HepG2 (cell line): Measurements from ENCODE around the gene VSTM5. TPM values are rescaled to one million over a fixed set of nuclear protein-coding genes. Genes with fewer than 3 reads are reported as not detected.

Experiments used
- BORCS8-MEF2B ChIP-seq: sonication (generic); formaldehyde crosslinking; IDR thresholded peaks from 2 replicates; pipeline ENCODE4 v1.8.0; 2022; ENCODE audit warnings: mild to moderate bottlenecking, missing genetic modification reagents
- FOXP1 ChIP-seq, 2 experiments: fragments of 450-650 bp in 1 of 2; IDR thresholded peaks; 2 replicates each; pipeline ENCODE4 v1.6.1; 2017 to 2018; ENCODE audit warnings: antibody characterized with exemption in 1 of 2
- HNF4A ChIP-seq: sonication (generic); formaldehyde crosslinking; IDR thresholded peaks from 2 replicates; pipeline ENCODE4 v1.4.0; 2020; ENCODE audit warnings: missing genetic modification reagents
- HNF4G ChIP-seq, 2 experiments: sonication (generic) in 1 of 2; formaldehyde crosslinking in 1 of 2; IDR thresholded peaks; 2 replicates each; pipeline versions ENCODE4 v1.4.0 to v1.6.1; 2011 to 2020; ENCODE audit warnings: borderline replicate concordance in 2 of 2, low read depth in 2 of 2, mild to moderate bottlenecking in 2 of 2, low read length in 1 of 2, missing genetic modification reagents in 1 of 2, moderate library complexity in 1 of 2
- JARID2 ChIP-seq: sonication (generic); formaldehyde crosslinking; IDR thresholded peaks from 2 replicates; pipeline ENCODE4 v1.8.1; 2023; ENCODE audit warnings: missing genetic modification reagents, inconsistent platforms; ENCODE audit not compliant: insufficient replicate concordance
- KDM6A ChIP-seq: IDR thresholded peaks from 2 replicates; pipeline ENCODE4 v1.6.1; 2016; ENCODE audit warnings: low read depth
- MED1 ChIP-seq: sonication (generic); formaldehyde crosslinking; IDR thresholded peaks from 2 replicates; pipeline ENCODE4 v1.4.0; 2020; ENCODE audit warnings: missing genetic modification reagents
- MXI1 ChIP-seq: IDR thresholded peaks from 3 replicates; pipeline ENCODE4 v1.6.1; 2012; ENCODE audit warnings: low read depth, low read length, inconsistent platforms, borderline replicate concordance
- SIX4 ChIP-seq: sonication (generic); formaldehyde crosslinking; IDR thresholded peaks from 2 replicates; pipeline ENCODE4 v1.4.0; 2020; ENCODE audit warnings: missing genetic modification reagents
- SOX13 ChIP-seq, 3 experiments: fragments of 450-650 bp in 1 of 3; sonication (generic) in 1 of 3; formaldehyde crosslinking in 1 of 3; IDR thresholded peaks in 2 of 3; conservative IDR thresholded peaks in 1 of 3; 2 replicates each; pipeline versions ENCODE4 v1.5.0 to v1.6.1; 2016 to 2020; ENCODE audit warnings: antibody characterized with exemption in 1 of 3, mild to moderate bottlenecking in 1 of 3, missing compliant biosample characterization in 1 of 3, missing genetic modification reagents in 1 of 3, moderate library complexity in 1 of 3
- STAT5B ChIP-seq: sonication (generic); formaldehyde crosslinking; IDR thresholded peaks from 2 replicates; pipeline ENCODE4 v1.4.0; 2020; ENCODE audit warnings: missing genetic modification reagents
- SYNCRIP ChIP-seq: fragments of 200-400 bp; formaldehyde crosslinking; IDR thresholded peaks from 2 replicates; pipeline ENCODE4 v1.6.1; 2018; ENCODE audit warnings: mild to moderate bottlenecking, low read depth, low read length; ENCODE audit not compliant: insufficient read depth
- TAF1 ChIP-seq: sonication (generic); formaldehyde crosslinking; IDR thresholded peaks from 2 replicates; pipeline ENCODE4 v1.4.0; 2020; ENCODE audit warnings: missing genetic modification reagents
- TEAD3 ChIP-seq: optimal IDR thresholded peaks from 2 replicates; pipeline ENCODE3; 2016; ENCODE audit warnings: borderline replicate concordance
- THYN1 ChIP-seq: sonication (generic); formaldehyde crosslinking; IDR thresholded peaks from 2 replicates; pipeline ENCODE4 v1.8.1; 2023; ENCODE audit warnings: low read depth, mild to moderate bottlenecking, moderate library complexity, missing genetic modification reagents, borderline replicate concordance
- ZMYM4 ChIP-seq: sonication (generic); formaldehyde crosslinking; IDR thresholded peaks from 2 replicates; pipeline ENCODE4 v1.8.1; 2023; ENCODE audit warnings: mild to moderate bottlenecking, missing genetic modification reagents
- polyA plus RNA-seq, 8 experiments: library from polyadenylated mRNA; depleted of rRNA in 3 of 8; stranded (reverse) in 7 of 8; unstranded in 1 of 8; fragments of >200 nt; fragmentation: Illumina TruSeq in 4 of 8; extraction: Trizol in 4 of 8; gene quantifications; 2 replicates each; pipeline versions ENCODE4 v1.2.1 to v1.2.3, GENCODE V29; 2011 to 2016; ENCODE audit warnings: low read depth in 4 of 8, missing spikeins in 1 of 8, mixed read lengths in 1 of 8; ENCODE audit not compliant: insufficient read depth in 1 of 8
- total RNA-seq, 5 experiments: library from RNA; depleted of rRNA; stranded (reverse); fragments of >200 nt; fragmentation: Illumina TruSeq; extraction: Trizol; gene quantifications; 2 replicates each; pipeline ENCODE4 v1.2.3, GENCODE V29; 2016; ENCODE audit warnings: low read depth in 1 of 5
- TF ChIP-seq, protein P1 (sequence below), 2 experiments: IDR thresholded peaks; 2 replicates each; pipeline ENCODE4 v1.6.1; 2011 to 2012; ENCODE audit warnings: low read length in 2 of 2, borderline replicate concordance in 1 of 2, low read depth in 1 of 2, mild to moderate bottlenecking in 1 of 2, moderate library complexity in 1 of 2
- TF ChIP-seq, protein P2 (sequence below): sonication (generic); formaldehyde crosslinking; IDR thresholded peaks from 2 replicates; pipeline ENCODE4 v1.5.1; 2020; ENCODE audit warnings: mild to moderate bottlenecking, missing genetic modification reagents, borderline replicate concordance

The VSTM5 gene
- total and polyA plus RNA-seq, 2 of the 13 experiments (the other 11 are each of a cell fraction or from before 2014, with no cell fraction given), result not detected

- no peak for TF ChIP-seq TAF1 (CRISPR knock-in tag)
- no peak for TF ChIP-seq JARID2 (CRISPR knock-in tag)
- TF ChIP-seq FOXP1 (IDR thresholded peaks at IDR 0.05), result no peak
- peak; percentile 81 for TF ChIP-seq FOXP1 (CRISPR knock-in tag; IDR thresholded peaks at IDR 0.05)
- no peak for TF ChIP-seq STAT5B
- TF ChIP-seq TEAD3 (CRISPR knock-in tag), result peak; percentile 37
- peak; percentile 78 for TF ChIP-seq HNF4A (CRISPR knock-in tag)
- no peak for TF ChIP-seq MXI1
- peak; percentile 57 for TF ChIP-seq HNF4G (IDR thresholded peaks at IDR 0.05; ENCODE audit: borderline replicate concordance, low read depth, low read length)
- TF ChIP-seq HNF4G (CRISPR knock-in tag; IDR thresholded peaks at IDR 0.05; ENCODE audit: borderline replicate concordance, low read depth), result no peak
- TF ChIP-seq ZMYM4, result peak; percentile 13; the same call in 1 of the 2 replicates
- no peak for TF ChIP-seq SYNCRIP
- TF ChIP-seq MED1 (CRISPR knock-in tag), result peak; percentile 38
- TF ChIP-seq SOX13 (IDR thresholded peaks at IDR 0.05), result no peak
- peak in 1 of 2 experiments; percentile 78; a peak in 2 of 4 replicates for TF ChIP-seq SOX13 (CRISPR knock-in tag; conservative IDR thresholded peaks at IDR 0.05 in 1 of 2, IDR thresholded peaks at IDR 0.05 in 1 of 2)
- 0 out of 2 replicates have a peak, but pooled peaks have one; percentile 2 for TF ChIP-seq SIX4
- TF ChIP-seq, protein P1, sequence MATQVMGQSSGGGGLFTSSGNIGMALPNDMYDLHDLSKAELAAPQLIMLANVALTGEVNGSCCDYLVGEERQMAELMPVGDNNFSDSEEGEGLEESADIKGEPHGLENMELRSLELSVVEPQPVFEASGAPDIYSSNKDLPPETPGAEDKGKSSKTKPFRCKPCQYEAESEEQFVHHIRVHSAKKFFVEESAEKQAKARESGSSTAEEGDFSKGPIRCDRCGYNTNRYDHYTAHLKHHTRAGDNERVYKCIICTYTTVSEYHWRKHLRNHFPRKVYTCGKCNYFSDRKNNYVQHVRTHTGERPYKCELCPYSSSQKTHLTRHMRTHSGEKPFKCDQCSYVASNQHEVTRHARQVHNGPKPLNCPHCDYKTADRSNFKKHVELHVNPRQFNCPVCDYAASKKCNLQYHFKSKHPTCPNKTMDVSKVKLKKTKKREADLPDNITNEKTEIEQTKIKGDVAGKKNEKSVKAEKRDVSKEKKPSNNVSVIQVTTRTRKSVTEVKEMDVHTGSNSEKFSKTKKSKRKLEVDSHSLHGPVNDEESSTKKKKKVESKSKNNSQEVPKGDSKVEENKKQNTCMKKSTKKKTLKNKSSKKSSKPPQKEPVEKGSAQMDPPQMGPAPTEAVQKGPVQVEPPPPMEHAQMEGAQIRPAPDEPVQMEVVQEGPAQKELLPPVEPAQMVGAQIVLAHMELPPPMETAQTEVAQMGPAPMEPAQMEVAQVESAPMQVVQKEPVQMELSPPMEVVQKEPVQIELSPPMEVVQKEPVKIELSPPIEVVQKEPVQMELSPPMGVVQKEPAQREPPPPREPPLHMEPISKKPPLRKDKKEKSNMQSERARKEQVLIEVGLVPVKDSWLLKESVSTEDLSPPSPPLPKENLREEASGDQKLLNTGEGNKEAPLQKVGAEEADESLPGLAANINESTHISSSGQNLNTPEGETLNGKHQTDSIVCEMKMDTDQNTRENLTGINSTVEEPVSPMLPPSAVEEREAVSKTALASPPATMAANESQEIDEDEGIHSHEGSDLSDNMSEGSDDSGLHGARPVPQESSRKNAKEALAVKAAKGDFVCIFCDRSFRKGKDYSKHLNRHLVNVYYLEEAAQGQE (IDR thresholded peaks at IDR 0.05; ENCODE audit: borderline replicate concordance in 1 of 2, low read depth in 1 of 2, low read length in 2 of 2), result 0 out of 4 replicates have a peak, but pooled peaks of 1 of the 2 experiments have one; percentile 16
- no peak for TF ChIP-seq THYN1 (CRISPR knock-in tag)
- no peak for TF ChIP-seq BORCS8-MEF2B (CRISPR knock-in tag)
- TF ChIP-seq, protein P2, sequence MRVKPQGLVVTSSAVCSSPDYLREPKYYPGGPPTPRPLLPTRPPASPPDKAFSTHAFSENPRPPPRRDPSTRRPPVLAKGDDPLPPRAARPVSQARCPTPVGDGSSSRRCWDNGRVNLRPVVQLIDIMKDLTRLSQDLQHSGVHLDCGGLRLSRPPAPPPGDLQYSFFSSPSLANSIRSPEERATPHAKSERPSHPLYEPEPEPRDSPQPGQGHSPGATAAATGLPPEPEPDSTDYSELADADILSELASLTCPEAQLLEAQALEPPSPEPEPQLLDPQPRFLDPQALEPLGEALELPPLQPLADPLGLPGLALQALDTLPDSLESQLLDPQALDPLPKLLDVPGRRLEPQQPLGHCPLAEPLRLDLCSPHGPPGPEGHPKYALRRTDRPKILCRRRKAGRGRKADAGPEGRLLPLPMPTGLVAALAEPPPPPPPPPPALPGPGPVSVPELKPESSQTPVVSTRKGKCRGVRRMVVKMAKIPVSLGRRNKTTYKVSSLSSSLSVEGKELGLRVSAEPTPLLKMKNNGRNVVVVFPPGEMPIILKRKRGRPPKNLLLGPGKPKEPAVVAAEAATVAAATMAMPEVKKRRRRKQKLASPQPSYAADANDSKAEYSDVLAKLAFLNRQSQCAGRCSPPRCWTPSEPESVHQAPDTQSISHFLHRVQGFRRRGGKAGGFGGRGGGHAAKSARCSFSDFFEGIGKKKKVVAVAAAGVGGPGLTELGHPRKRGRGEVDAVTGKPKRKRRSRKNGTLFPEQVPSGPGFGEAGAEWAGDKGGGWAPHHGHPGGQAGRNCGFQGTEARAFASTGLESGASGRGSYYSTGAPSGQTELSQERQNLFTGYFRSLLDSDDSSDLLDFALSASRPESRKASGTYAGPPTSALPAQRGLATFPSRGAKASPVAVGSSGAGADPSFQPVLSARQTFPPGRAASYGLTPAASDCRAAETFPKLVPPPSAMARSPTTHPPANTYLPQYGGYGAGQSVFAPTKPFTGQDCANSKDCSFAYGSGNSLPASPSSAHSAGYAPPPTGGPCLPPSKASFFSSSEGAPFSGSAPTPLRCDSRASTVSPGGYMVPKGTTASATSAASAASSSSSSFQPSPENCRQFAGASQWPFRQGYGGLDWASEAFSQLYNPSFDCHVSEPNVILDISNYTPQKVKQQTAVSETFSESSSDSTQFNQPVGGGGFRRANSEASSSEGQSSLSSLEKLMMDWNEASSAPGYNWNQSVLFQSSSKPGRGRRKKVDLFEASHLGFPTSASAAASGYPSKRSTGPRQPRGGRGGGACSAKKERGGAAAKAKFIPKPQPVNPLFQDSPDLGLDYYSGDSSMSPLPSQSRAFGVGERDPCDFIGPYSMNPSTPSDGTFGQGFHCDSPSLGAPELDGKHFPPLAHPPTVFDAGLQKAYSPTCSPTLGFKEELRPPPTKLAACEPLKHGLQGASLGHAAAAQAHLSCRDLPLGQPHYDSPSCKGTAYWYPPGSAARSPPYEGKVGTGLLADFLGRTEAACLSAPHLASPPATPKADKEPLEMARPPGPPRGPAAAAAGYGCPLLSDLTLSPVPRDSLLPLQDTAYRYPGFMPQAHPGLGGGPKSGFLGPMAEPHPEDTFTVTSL (CRISPR knock-in tag), result peak; percentile 54; the same call in 1 of the 2 replicates
- TF ChIP-seq KDM6A (CRISPR knock-in tag), result peak; percentile 41; the same call in 1 of the 2 replicates
Measured at GRCh38 chr11:93821617-93822016, 28.8 kb downstream of the VSTM5 start (continued).
